Right forelimb (tissue), 1 donor: ENCODE data around the gene PRAME.
"Not testable (repeated sequence)": the region's sequence is repeated elsewhere in the genome, so short reads cannot be mapped to it uniquely, and the experiment has no call there.

Experiments
- DNase-seq: peaks from one replicate; pipeline ENCODE4 v3.0.0-alpha.2; 2018

The PRAME gene

DNA sequence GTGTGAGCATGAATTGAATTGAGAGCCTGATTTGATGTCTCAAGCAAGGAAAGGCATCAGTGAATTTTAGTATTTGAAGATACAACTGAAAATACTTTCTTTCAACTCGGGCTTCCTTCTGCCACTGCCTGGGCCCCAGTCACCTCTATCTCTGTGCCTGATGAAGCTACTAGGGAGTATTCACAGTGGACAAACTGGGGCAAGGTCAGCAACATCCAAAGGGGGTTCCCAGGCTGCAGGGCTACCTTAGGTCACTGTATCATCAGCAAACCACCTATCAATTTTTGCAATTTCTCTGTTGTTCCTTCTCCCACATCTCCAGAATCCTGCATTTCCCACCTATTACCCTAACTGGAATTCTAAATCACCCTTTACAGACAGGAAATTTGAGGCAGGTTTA lies 10.2 kb downstream of the PRAME start:
- no peak for DNase-seq

GRCh38 chr22:22548317-22548716 lies 10.7 kb downstream of the PRAME start:
- no peak for DNase-seq

DNA sequence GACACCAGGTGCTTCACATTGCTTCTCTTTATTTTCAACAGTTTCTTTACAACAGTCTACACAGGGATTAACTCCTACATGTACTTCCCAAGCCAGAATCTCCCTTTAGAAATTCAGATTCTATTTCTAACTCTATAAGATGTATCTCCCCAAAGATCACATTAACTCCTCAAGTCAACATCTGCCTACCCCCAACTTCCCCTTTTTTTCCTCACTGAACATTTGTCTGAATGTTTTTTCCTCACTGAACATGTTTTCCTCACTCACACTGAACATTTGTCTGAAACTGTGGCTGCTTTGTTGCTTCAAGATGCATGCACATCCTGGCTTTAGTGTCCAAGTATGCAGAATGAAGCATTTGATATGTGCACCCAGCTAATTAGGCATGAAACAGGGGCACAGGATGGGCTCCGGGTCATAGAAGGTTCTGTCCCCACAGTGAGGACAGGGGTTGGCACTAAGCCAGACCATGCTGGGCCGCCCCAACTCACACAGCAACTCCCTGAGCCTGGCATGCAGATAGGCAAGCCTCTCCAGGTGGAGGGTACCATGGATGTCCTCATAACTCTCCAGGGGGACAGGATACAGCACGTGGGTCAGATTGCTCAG lies 11.3 kb downstream of the PRAME start:
- no peak for DNase-seq

DNA sequence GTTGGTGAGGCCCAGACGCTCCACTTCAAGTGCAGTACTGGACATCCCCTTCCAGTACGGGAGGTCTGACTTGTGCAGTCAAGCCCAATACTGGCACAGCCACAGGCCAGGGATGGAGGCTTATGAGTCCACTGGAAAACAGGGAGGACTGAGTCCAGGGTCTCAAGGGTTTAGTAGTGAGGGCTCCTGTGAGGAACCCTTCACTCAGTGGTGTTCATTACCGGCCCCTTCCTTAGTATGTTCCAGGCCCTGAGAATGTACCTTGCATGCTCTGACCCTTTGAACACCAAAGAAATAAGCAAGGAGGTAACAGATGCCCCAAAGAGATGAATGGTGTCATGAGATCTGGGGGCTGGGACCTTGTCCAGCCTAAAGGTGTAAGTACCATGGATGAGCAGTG lies 11.8 kb downstream of the PRAME start:
- no peak for DNase-seq

DNA sequence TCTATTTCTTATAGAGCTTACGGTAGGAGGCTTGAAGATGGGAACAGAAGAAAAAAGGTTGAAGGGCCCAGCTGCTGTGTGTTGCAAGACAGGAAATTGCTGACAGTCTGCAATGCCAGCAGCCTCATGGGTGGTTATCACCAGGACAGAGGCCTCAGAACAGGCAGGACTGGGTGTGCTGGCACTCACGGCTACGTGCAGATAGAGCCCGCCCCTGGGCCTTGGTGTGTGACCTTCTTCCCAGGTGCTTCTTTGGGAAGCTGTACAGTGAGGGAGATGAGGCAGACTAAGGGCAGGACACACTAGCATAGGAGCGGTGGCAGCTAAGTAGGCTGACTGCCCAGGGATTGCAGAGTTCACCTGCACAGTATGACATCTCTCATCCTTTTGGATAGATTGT lies 12.6 kb downstream of the PRAME start:
- no peak for DNase-seq

- no peak for DNase-seq
Measured at GRCh38 chr22:22545084-22545483, 14.0 kb downstream of the PRAME start.

DNA sequence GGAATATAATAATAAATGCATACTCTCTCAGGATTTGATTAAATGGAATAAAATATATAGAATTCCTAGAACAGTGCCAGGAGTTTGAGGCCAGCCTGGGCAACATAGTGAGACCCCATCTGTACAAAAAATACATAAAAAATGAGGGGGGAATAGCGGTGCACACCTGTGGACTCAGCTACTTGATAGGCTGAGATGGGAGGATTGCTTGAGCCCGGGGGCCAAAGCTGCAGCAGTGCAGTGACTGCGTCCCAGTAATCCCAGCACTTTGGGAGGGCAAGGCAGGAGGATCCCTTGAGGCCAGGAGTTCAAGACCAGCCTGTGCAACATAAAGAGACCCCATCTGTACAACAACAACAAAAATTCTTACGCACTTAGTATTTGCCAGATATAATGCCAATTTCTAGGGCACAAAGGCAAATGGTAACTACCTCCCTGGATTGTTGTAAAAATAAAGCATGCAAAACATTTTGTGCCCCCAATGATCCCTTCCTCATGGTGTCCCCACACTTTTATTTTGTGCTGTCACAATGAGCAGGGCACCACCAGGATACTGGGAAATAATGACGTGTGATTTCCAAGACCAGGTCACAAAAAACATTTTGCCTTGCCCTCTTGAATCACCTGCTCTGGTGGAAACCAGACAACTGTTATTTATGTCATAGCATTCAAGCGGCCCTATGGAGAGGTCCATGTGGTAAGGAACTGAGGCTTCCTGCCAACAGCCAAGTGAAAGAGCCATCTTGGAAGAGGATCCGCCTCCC lies 20.7 kb downstream of the PRAME start:
- DNase-seq = no peak

GRCh38 chr22:22536916-22537315 lies 22.1 kb downstream of the PRAME start:
- no peak for DNase-seq

DNA sequence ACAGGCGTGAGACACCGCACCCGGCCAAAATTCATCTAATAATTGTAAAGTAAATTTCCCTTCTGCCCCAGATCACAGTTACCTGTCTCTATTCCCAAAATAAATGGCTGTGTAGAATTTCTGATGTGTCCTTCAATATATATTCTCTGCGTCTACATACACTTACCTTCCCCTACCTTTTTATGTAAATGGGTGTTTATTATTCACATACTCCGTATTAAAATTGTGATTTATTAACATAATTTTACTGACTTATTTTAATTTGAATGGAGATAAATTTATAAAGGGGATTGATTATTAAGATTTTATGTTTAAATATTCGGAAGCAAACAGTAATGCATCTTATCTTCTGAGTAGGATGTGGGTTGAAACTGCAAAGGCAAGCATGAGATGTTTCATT lies 22.6 kb downstream of the PRAME start:
- no peak for DNase-seq

DNA sequence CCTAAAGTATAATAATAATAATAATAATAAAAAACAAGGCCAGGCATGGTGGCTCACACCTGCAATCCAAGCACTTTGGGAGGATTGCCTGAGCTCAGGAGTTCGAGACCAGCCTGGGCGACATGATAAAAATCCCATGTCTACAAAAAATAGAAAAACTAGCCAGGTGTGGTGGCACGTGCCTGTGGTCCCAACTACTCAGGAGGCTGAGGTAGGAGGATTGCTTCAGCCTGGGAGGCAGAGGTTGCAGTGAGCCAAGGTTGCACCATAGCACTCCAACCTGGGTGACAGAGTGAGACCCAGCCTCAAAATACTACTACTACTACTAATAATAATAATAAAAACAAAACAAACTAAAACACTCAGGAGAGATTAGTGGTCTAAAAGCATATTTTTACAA lies 23.4 kb downstream of the PRAME start:
- no peak for DNase-seq

- no peak for DNase-seq
Measured at GRCh38 chr22:22534604-22535415, 24.3 kb downstream of the PRAME start.

DNA sequence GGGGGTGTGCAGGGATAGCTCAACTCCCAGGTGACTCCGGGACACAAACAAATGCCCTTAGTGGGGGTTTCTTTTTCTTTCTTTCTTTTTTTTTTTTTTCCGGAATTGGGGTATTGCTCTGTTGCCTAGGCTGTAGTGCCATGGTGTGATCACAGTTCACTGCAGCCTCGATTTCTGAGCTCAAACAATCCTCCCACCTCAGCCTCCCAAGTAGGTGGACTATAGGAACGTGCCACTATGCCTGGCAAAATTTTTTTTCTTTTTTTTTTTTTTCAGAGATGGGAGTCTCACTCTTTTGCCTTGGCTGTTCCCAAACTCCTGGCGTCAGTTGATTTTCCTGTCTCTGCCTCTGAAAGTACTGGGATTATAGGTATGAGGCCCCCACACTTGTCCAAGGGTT lies 25.2 kb downstream of the PRAME start:
- DNase-seq = no peak

DNA sequence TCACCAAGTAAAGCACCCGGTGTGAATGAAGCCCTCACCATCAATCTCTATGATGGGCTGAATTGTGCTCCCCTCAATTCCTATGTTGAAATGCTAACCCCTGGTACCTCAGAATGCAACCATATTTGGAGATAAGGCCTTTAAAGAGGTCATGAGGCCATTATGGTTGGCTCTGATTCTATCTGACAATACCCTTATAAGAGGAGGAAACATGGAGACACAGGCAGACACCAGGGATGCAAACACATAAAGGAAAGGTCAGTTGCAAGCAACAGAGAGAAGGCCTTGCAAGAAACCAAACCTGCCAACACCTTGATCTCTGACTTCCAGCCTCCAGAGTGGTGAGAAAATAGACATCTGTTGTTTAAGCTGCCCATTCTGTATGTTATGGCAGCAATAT lies 25.6 kb downstream of the PRAME start:
- no peak for DNase-seq

DNA sequence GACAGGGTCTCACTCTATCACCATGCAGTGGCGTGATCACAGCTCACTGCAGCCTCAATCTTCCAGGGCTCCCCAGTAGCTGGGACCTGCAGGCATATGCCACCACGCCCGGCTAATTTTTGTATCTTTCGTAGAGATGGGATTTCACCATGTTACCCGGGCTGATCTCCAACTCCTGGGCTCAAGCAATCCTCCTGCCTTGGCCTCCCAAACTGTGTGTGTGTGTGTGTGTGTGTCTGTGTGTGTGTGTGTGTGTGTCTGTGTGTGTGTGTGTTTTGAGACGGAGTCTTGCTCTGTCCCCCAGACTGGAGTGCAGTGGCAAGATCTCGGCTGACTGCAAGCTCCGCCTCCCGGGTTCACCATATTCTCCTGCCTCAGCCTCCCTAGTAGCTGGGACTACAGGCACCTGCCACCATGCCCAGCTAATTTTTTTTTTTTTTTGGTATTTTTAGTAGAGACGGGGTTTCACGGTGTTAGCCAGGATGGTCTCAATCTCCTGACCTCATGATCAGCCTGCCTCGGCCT lies 26.5 kb downstream of the PRAME start:
- DNase-seq = not testable (repeated sequence)

- DNase-seq = no peak
Measured at GRCh38 chr22:22531770-22532546, 27.1 kb downstream of the PRAME start.

DNA sequence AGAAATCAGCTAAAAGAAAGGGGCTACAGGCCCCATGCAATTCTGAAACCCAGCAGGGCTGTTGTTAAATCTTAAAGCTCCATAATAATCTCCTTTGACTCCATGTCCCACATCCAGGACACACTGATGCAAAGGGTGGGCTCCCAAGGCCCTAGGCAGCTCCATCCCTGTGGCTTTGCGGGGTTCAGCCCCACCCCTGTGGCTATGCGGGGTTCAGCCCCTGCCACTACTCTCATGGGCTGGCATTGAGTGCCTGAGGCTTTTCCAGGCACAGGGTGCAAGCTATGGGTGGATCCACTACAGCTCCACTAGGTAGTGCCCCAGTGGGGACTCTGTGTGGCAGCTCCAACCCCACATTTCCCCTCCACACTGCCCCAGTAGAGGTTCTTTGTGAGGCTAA lies 30.3 kb downstream of the PRAME start:
- no peak for DNase-seq

GRCh38 chr22:22527312-22527711 lies 31.8 kb downstream of the PRAME start:
- DNase-seq = no peak

GRCh38 chr22:22526125-22526912 lies 32.7 kb downstream of the PRAME start:
- no peak for DNase-seq

- DNase-seq = no peak
Measured at GRCh38 chr22:22523494-22523893, 35.6 kb downstream of the PRAME start.

- DNase-seq = no peak
Measured at GRCh38 chr22:22521631-22522030, 37.4 kb downstream of the PRAME start.

- no peak for DNase-seq
Measured at GRCh38 chr22:22520667-22521602, 38.1 kb downstream of the PRAME start.
